HepG2 (cell line): Measurements from ENCODE around the gene SAMD13.

ENCODE experiments used
- BCLAF1 ChIP-seq: fragments of 450-650 bp; IDR thresholded peaks from 2 replicates; pipeline ENCODE4 v1.6.1; 2017; ENCODE audit warnings: mild to moderate bottlenecking
- CAMTA2 ChIP-seq: sonication (generic); formaldehyde crosslinking; IDR thresholded peaks from 2 replicates; pipeline ENCODE4 v1.4.0; 2020; ENCODE audit warnings: mild to moderate bottlenecking, missing genetic modification reagents, borderline replicate concordance
- CTCF ChIP-seq: sonication (generic); formaldehyde crosslinking; IDR thresholded peaks from 2 replicates; pipeline ENCODE4 v1.5.0; 2020; ENCODE audit warnings: mild to moderate bottlenecking, missing genetic modification reagents, moderate library complexity
- MIER2 ChIP-seq: IDR thresholded peaks from 2 replicates; pipeline ENCODE4 v1.6.1; 2016; ENCODE audit warnings: missing biosample characterization, missing genetic modification reagents
- POLR2AphosphoS5 ChIP-seq: IDR thresholded peaks from 2 replicates; pipeline ENCODE4 v1.6.1; 2012; ENCODE audit warnings: low read depth, low read length
- RNF219 ChIP-seq: sonication (generic); formaldehyde crosslinking; IDR thresholded peaks from 2 replicates; pipeline ENCODE4 v1.5.0; 2020; ENCODE audit warnings: mild to moderate bottlenecking, missing genetic modification reagents
- SUZ12 ChIP-seq: fragments of 150-350 bp; IDR thresholded peaks from 2 replicates; pipeline ENCODE4 v1.6.1; 2014; ENCODE audit warnings: low read depth, low read length
- TOE1 ChIP-seq: sonication (generic); formaldehyde crosslinking; IDR thresholded peaks from 2 replicates; pipeline ENCODE4 v1.4.0; 2020; ENCODE audit warnings: mild to moderate bottlenecking, missing genetic modification reagents
- ZFP91 ChIP-seq: sonication (generic); formaldehyde crosslinking; IDR thresholded peaks from 2 replicates; pipeline ENCODE4 v1.9.0; 2022; ENCODE audit warnings: missing genetic modification reagents, mild to moderate bottlenecking, borderline replicate concordance

GRCh38 chr1:84374991-84375696 is 73.6 kb downstream of the SAMD13 start:
- TF ChIP-seq CTCF (CRISPR knock-in tag) (no peak), MIER2 (CRISPR knock-in tag) (no peak), CAMTA2 (CRISPR knock-in tag) (no peak), TOE1 (CRISPR knock-in tag) (no peak), POLR2AphosphoS5 (no peak), SUZ12 (no peak), ZFP91 (CRISPR knock-in tag) (no peak), RNF219 (CRISPR knock-in tag) (no peak), BCLAF1 (no peak)
